Measurements from ENCODE around the gene ASMTL. TPM values are rescaled to one million over a fixed set of nuclear protein-coding genes. Genes with fewer than 3 reads are reported as not detected.

ASMTL gene
- total and polyA plus RNA-seq, 10 donors: 21.3 to 35.5 (median 27.2) TPM

DNA sequence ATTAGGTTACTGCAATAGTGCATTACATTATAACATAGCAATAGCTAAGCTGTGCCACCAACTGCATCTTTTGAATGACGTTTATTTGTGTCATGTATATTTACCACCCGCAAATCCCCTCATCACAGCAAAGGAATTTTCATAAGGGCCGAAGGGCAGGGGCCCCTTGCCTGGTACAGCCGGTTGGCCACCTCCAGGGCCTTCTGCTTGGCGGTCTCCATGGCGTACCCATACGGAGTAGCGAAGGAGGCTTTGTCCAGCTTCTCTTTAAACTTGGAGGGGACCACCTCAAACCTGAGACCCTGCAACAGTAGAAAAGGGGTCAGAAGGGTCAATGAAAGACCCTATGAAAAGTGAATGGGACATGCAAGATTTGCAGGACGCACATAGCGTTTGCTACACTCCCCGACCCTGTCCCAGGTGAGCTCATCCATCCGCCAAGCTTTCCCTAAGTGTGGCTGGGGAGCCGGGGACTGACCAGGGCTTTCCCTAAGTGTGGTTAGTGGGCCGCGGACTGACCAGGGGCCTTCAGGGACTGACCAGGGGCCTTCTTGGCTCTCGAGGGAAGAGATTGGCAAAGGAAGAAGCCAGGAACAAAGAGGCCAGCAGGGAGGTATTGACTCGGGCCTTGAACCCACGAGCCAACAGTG, 10.6 kb downstream of the ASMTL start:
- 96 to 99% (median 98%) methylated on average over 18 of the region's 18 CpGs for WGBS, 5 donors
- Histone ChIP-seq H3K27me3 (replicated peaks in 1 of 7) (no peaks in the 10 kb centered on the region), H3K4me3 (no peak overlapping the region), H3K4me1 (no peaks in the 10 kb centered on the region), H3K27ac (no peak overlapping the region), H3K36me3 (peaks cover 0 to 67% (median 34%) of the 10 kb centered on the region in 6 donors), H3K9me3 (peaks cover 0 to 15% (median 6%) of the 10 kb centered on the region in 8 donors)
- TF ChIP-seq POLR2A (IDR thresholded peaks at IDR 0.05) (no peak), POLR2AphosphoS5 (IDR thresholded peaks at IDR 0.05) (no peak)
- TF ChIP-seq, protein P1, sequence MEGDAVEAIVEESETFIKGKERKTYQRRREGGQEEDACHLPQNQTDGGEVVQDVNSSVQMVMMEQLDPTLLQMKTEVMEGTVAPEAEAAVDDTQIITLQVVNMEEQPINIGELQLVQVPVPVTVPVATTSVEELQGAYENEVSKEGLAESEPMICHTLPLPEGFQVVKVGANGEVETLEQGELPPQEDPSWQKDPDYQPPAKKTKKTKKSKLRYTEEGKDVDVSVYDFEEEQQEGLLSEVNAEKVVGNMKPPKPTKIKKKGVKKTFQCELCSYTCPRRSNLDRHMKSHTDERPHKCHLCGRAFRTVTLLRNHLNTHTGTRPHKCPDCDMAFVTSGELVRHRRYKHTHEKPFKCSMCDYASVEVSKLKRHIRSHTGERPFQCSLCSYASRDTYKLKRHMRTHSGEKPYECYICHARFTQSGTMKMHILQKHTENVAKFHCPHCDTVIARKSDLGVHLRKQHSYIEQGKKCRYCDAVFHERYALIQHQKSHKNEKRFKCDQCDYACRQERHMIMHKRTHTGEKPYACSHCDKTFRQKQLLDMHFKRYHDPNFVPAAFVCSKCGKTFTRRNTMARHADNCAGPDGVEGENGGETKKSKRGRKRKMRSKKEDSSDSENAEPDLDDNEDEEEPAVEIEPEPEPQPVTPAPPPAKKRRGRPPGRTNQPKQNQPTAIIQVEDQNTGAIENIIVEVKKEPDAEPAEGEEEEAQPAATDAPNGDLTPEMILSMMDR (IDR thresholded peaks at IDR 0.05 in 8 of 11, conservative IDR thresholded peaks at IDR 0.05 in 3 of 11): no peak
- intact Hi-C loops (cut with DNase I; ENCODE audit: low total_unique reads): no loop called here
- peak; percentile 64 for DNase-seq

DNA sequence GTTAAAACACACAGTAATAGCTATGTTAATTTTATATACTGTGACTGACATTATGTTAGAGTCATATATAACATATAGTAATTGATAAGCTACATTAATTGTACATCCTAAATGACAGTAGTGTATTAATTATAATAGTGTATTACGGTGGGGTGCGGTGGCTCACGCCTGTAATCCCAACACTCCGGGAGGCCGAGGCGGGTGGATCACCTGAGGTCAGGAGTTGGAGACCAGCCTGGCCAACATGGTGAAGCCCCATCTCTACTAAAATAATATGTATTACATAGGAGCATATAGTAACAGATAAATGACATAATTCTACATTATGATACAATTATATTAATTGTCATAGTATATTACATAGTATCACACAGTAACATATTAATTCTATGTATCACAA, 12.2 kb downstream of the ASMTL start:
- H3K36me3 ChIP-seq: peaks cover 0 to 83% (median 44%) of the 10 kb centered on the region in 6 donors
- peak; percentile 23 for DNase-seq
- no peaks in the 10 kb centered on the region for H3K4me1 ChIP-seq
- 95 to 99% (median 99%) methylated on average over 6 of the region's 6 CpGs for WGBS, 5 donors
- no peak overlapping the region for H3K4me3 ChIP-seq
- no peak overlapping the region for H3K27ac ChIP-seq
- intact Hi-C loops (cut with DNase I; ENCODE audit: low total_unique reads): no loop called here
- TF ChIP-seq, protein P1 (IDR thresholded peaks at IDR 0.05 in 8 of 11, conservative IDR thresholded peaks at IDR 0.05 in 3 of 11): no peak
- no peak for TF ChIP-seq POLR2AphosphoS5 (IDR thresholded peaks at IDR 0.05)
- TF ChIP-seq POLR2A (IDR thresholded peaks at IDR 0.05): no peak
- H3K27me3 ChIP-seq (replicated peaks in 1 of 7): no peaks in the 10 kb centered on the region
- peaks cover 0 to 19% (median 6%) of the 10 kb centered on the region in 8 donors for H3K9me3 ChIP-seq

DNA sequence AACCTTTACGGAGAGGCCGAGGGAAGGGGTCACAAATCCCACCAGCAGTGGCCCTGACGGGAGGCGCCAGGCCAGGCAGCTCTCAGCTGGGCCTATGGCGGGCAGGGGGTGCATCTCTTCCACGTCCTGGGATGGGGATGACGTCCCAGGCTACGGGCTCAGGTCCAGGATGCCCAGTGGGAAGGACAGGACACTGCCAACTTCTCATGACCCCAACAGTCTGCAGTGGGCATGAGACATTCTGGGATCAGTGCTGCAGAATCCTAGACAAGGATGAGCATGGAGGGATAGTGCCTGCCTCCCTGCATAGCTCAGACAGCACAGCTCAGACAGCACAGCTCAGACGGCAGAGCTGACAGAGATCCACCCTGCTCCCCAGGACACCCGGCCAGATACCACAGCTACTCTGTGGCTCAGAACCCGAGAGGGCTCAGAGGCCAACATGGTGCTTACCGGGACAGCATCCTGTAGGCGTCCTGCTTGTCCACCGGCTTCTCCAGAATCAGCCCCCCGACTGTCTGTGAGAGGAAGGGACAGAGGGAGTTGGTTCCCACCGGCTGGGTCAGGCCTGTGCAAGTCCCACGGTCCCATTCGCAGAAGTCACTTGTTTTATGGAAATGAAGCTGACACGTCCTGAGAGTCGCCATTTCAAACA, 17.3 kb downstream of the ASMTL start:
- H3K27ac ChIP-seq: no peak overlapping the region
- no peaks in the 10 kb centered on the region for H3K4me1 ChIP-seq
- TF ChIP-seq POLR2AphosphoS5 (IDR thresholded peaks at IDR 0.05) (no peak), POLR2A (IDR thresholded peaks at IDR 0.05) (no peak)
- TF ChIP-seq, protein P1 (IDR thresholded peaks at IDR 0.05 in 8 of 11, conservative IDR thresholded peaks at IDR 0.05 in 3 of 11): no peak
- H3K4me3 ChIP-seq: no peak overlapping the region
- peaks cover 0 to 9% (median 0%) of the 10 kb centered on the region in 8 donors for H3K9me3 ChIP-seq
- intact Hi-C loops (cut with DNase I; ENCODE audit: low total_unique reads): no loop called here
- peaks cover 0 to 88% (median 58%) of the 10 kb centered on the region in 6 donors for H3K36me3 ChIP-seq
- 89 to 96% (median 93%) methylated on average over 14 to 20 of the region's 20 CpGs for WGBS, 5 donors
- DNase-seq: peak; percentile 70
- no peaks in the 10 kb centered on the region for H3K27me3 ChIP-seq (replicated peaks in 1 of 7)

DNA sequence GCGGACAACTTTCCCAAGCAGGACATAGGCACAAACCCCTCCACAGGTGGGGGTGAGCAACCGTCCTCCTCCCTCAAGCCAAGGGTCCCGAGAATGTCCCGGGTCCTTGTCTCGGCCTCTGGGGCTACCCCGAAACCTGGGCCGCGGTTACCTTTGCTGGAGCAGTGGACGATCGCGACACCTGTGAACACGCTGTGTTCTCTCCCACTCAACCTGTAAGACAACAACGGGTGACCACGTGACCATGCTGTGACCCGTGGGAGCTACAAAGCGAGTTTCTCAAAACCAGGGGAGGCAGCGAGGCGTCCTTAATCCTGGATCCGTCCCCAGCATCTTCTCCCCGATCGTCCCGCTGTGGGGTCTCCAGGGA, 17.9 kb downstream of the ASMTL start:
- Histone ChIP-seq H3K27me3 (replicated peaks in 1 of 7) (no peaks in the 10 kb centered on the region), H3K27ac (no peak overlapping the region), H3K4me3 (no peak overlapping the region), H3K36me3 (peaks cover 0 to 88% (median 55%) of the 10 kb centered on the region in 6 donors), H3K4me1 (no peaks in the 10 kb centered on the region), H3K9me3 (peaks cover 0 to 9% (median 0%) of the 10 kb centered on the region in 8 donors)
- WGBS, 5 donors: 91 to 98% (median 96%) methylated on average over 22 of the region's 22 CpGs
- intact Hi-C loops (cut with DNase I; ENCODE audit: low total_unique reads): no loop called here
- peak; percentile 58 for DNase-seq
- TF ChIP-seq POLR2A (IDR thresholded peaks at IDR 0.05) (no peak), POLR2AphosphoS5 (IDR thresholded peaks at IDR 0.05) (no peak)
- TF ChIP-seq, protein P1 (IDR thresholded peaks at IDR 0.05 in 8 of 11, conservative IDR thresholded peaks at IDR 0.05 in 3 of 11): no peak
